HCT116 (cell line): ENCODE data around the gene FHIT. TPM values are rescaled to one million over a fixed set of nuclear protein-coding genes. Genes with fewer than 3 reads are reported as not detected.

Experiments used
- ATAC-seq: fragments of 200-7000 bp; cut with Tn5 transposase; 2 replicates; pipeline ENCODE4 v1.9.1; 2020; ENCODE audit warnings: mild to moderate bottlenecking, moderate library complexity
- BruUV-seq: library from RNA; stranded (reverse); fragments of 400-500 nt; replicated peaks from 2 replicates; lab custom pipeline; 2021; lab: Mats Ljungman, UMichigan
- CTCF ChIA-PET: fragments of 300-600 bp; sonication (Branson Sonifier 250); formaldehyde crosslinking; loops from one replicate; lab custom pipeline; 2021; ENCODE audit warnings: antibody characterized with exemption; lab: Charles Lee
- POLR2A ChIA-PET: fragments of 300-600, 350-600 bp; sonication (Branson Sonifier 250); formaldehyde crosslinking; loops from one replicate; lab custom pipeline; 2021; ENCODE audit warnings: antibody characterized with exemption; lab: Charles Lee
- RAD21 ChIA-PET, 2 experiments: fragments of 300-600 bp; sonication (Branson Sonifier 250); formaldehyde crosslinking; loops; one replicate each; lab custom pipeline; 2023; ENCODE audit warnings: low total read pairs in 2 of 2; ENCODE audit not compliant: uncharacterized antibody in 2 of 2, unreplicated experiment in 2 of 2, low non-redundant PET in 1 of 2; lab: Charles Lee
- DNase-seq: peaks from one replicate; pipeline ENCODE4 v3.0.0-alpha.2; 2010; ENCODE audit warnings: low read depth, low spot score
- H2AFZ ChIP-seq: fragments of 200-600 bp; shearing (Covaris generic), sonication (generic); 2 replicates; pipeline ENCODE4 v1.6.1; 2017; ENCODE audit warnings: low read depth, mixed run types, mixed read lengths, antibody characterized with exemption, low read length; ENCODE audit not compliant: poor library complexity, severe bottlenecking
- H3K27ac ChIP-seq: 2 replicates; pipeline ENCODE4 v1.5.1; 2012; ENCODE audit warnings: low read depth, low read length
- H3K27me3 ChIP-seq: fragments of 200-600 bp; sonication (generic); 2 replicates; pipeline ENCODE4 v1.6.1; 2016; ENCODE audit warnings: mixed run types, low read length, mixed read lengths; ENCODE audit not compliant: insufficient read depth
- H3K36me3 ChIP-seq, 2 experiments: fragments of 200-500 bp in 1 of 2; fragments of 200-600 bp in 1 of 2; sonication (Bioruptor generic) in 1 of 2; sonication (generic) in 1 of 2; 2 replicates each; pipeline versions ENCODE4 v1.5.1 to v1.6.1; 2014 to 2016; ENCODE audit warnings: low read length in 2 of 2, inconsistent platforms in 1 of 2, mixed read lengths in 1 of 2, mixed run types in 1 of 2; ENCODE audit not compliant: insufficient read depth in 2 of 2, control insufficient read depth in 1 of 2
- H3K4me1 ChIP-seq, 2 experiments: fragments of 200-600 bp in 1 of 2; sonication (generic) in 1 of 2; 2 replicates each; pipeline versions ENCODE4 v1.5.1 to v1.6.1; 2012 to 2017; ENCODE audit warnings: low read length in 2 of 2, inconsistent platforms in 1 of 2, mild to moderate bottlenecking in 1 of 2, mixed read lengths in 1 of 2, mixed run types in 1 of 2, moderate library complexity in 1 of 2; ENCODE audit not compliant: insufficient read depth in 2 of 2, control insufficient read depth in 1 of 2
- H3K4me2 ChIP-seq: fragments of 200-600 bp; sonication (generic); 2 replicates; pipeline ENCODE4 v1.6.1; 2017; ENCODE audit warnings: mixed run types, low read length, mixed read lengths
- H3K4me3 ChIP-seq, 2 experiments: fragments of 200-600 bp in 1 of 2; sonication (generic) in 1 of 2; replicated peaks in 1 of 2; 2 replicates each; pipeline ENCODE4 v1.5.1; 2011 to 2016; ENCODE audit warnings: low read length in 2 of 2, control low read depth in 1 of 2, low read depth in 1 of 2, mild to moderate bottlenecking in 1 of 2, mixed read lengths in 1 of 2, mixed run types in 1 of 2
- H3K79me2 ChIP-seq: fragments of 200-600 bp; sonication (generic); 2 replicates; pipeline ENCODE4 v1.6.1; 2017; ENCODE audit warnings: mild to moderate bottlenecking, mixed run types, low read length, moderate library complexity, mixed read lengths; ENCODE audit not compliant: insufficient read depth
- H3K9ac ChIP-seq: fragments of 200-600 bp; sonication (generic); 2 replicates; pipeline ENCODE4 v1.6.1; 2016; ENCODE audit warnings: low read length, mixed read lengths
- H3K9me2 ChIP-seq: fragments of 200-600 bp; sonication (generic), shearing (Covaris generic); 2 replicates; pipeline ENCODE4 v1.6.1; 2017; ENCODE audit warnings: mixed run types, mild to moderate bottlenecking, moderate library complexity; ENCODE audit not compliant: insufficient read depth
- H3K9me3 ChIP-seq, 2 experiments: fragments of 200-500 bp in 1 of 2; fragments of 200-600 bp in 1 of 2; sonication (Bioruptor generic) in 1 of 2; sonication (generic) in 1 of 2; 2 replicates each; pipeline ENCODE4 v1.6.1; 2014 to 2017; ENCODE audit warnings: low read length in 2 of 2, mixed read lengths in 2 of 2, inconsistent platforms in 1 of 2, low read depth in 1 of 2, mild to moderate bottlenecking in 1 of 2, mixed run types in 1 of 2, moderate library complexity in 1 of 2; ENCODE audit not compliant: control insufficient read depth in 1 of 2, insufficient read depth in 1 of 2
- H4K20me1 ChIP-seq: fragments of 200-600 bp; sonication (generic), shearing (Covaris generic); 2 replicates; pipeline ENCODE4 v1.6.1; 2017; ENCODE audit warnings: mixed run types, mild to moderate bottlenecking, moderate library complexity; ENCODE audit not compliant: insufficient read depth
- CEBPB ChIP-seq: IDR thresholded peaks from 2 replicates; pipeline ENCODE4 v1.6.1; 2012; ENCODE audit warnings: low read depth
- ELF1 ChIP-seq: IDR thresholded peaks from 2 replicates; pipeline ENCODE4 v1.6.1; 2012; ENCODE audit warnings: low read depth, borderline replicate concordance
- EZH2phosphoT487 ChIP-seq: fragments of 200-600 bp; IDR thresholded peaks from 2 replicates; pipeline ENCODE4 v1.6.1; 2018; ENCODE audit warnings: antibody characterized with exemption, borderline replicate concordance
- FOSL1 ChIP-seq: IDR thresholded peaks from 2 replicates; pipeline ENCODE4 v1.6.1; 2012; ENCODE audit warnings: low read depth
- RAD21 ChIP-seq: IDR thresholded peaks from 2 replicates; pipeline ENCODE4 v1.6.1; 2012; ENCODE audit warnings: low read depth, mild to moderate bottlenecking
- REST ChIP-seq: IDR thresholded peaks from 2 replicates; pipeline ENCODE4 v1.6.1; 2012; ENCODE audit warnings: low read depth
- SP1 ChIP-seq: IDR thresholded peaks from 2 replicates; pipeline ENCODE4 v1.6.1; 2012; ENCODE audit warnings: low read depth
- SRF ChIP-seq: IDR thresholded peaks from 2 replicates; pipeline ENCODE4 v1.6.1; 2012; ENCODE audit warnings: low read depth
- YY1 ChIP-seq: IDR thresholded peaks from 2 replicates; pipeline ENCODE4 v1.6.1; 2011; ENCODE audit warnings: low read length, low read depth, moderate library complexity, mild to moderate bottlenecking; ENCODE audit not compliant: insufficient replicate concordance; ENCODE audit errors: extremely low read depth
- ZBTB33 ChIP-seq: IDR thresholded peaks from 2 replicates; pipeline ENCODE4 v1.6.1; 2011; ENCODE audit warnings: mild to moderate bottlenecking, low read length, moderate library complexity; ENCODE audit not compliant: insufficient replicate concordance; ENCODE audit errors: extremely low read depth
- ZFX ChIP-seq: fragments of 450-650 bp; IDR thresholded peaks from 2 replicates; pipeline ENCODE4 v1.6.1; 2017
- intact Hi-C: fragments of 100-400 bp; cut with micrococcal nuclease; formaldehyde crosslinking; loops from 2 replicates; pipeline ENCODE4 v1.10.0; 2022
- total RNA-seq: library from RNA; stranded (reverse); gene quantifications from one replicate; pipeline ENCODE4 v1.2.1, GENCODE V29; 2021; ENCODE audit not compliant: unreplicated experiment
- TF ChIP-seq, protein P1 (sequence below): IDR thresholded peaks from 2 replicates; pipeline ENCODE4 v1.6.1; 2012
- TF ChIP-seq, protein P2 (sequence below), 3 experiments: fragments of 200-600 bp in 1 of 3; sonication (generic) in 1 of 3; IDR thresholded peaks in 2 of 3; conservative IDR thresholded peaks in 1 of 3; 2 replicates each; pipeline ENCODE4 v1.5.1; 2012 to 2017; ENCODE audit warnings: low read depth in 2 of 3, low read length in 2 of 3, antibody characterized with exemption in 1 of 3, borderline replicate concordance in 1 of 3, control low read depth in 1 of 3, mild to moderate bottlenecking in 1 of 3, mixed read lengths in 1 of 3, mixed run types in 1 of 3, moderate library complexity in 1 of 3; ENCODE audit not compliant: insufficient read depth in 1 of 3

Gene FHIT
- total RNA-seq, 1 experiment from 2014 or later: 20.1 TPM

DNA sequence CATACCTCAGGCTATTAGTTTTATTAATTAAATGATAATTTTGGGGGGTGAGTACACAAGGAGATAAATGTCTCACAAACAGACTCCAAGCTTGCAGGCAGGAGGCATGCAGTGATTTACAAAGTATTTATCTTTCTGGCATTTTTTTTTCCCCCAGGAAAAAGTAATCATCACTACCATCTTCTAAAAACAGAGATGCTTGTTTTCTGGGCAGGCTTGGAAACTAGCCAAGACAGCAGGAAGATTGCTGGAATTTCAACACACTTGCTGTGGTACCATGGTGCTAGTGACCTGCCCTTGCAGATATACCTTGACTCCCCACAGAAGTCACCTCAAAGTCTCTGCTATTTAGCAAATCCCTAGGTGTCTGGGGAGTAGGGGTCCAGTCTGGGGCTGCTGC lies 1468.6 kb downstream of the FHIT start:
- Histone ChIP-seq H3K9me2 (no peaks in the 10 kb centered on the region), H3K4me2 (no peak overlapping the region), H3K27ac (no peak overlapping the region), H4K20me1 (no peaks in the 10 kb centered on the region), H2AFZ (no peak overlapping the region), H3K36me3 (no peaks in the 10 kb centered on the region), H3K4me3 (no peak overlapping the region), H3K9me3 (no peaks in the 10 kb centered on the region), H3K4me1 (no peaks in the 10 kb centered on the region), H3K9ac (no peak overlapping the region), H3K79me2 (no peaks in the 10 kb centered on the region), H3K27me3 (no peaks in the 10 kb centered on the region)
- RAD21 ChIA-PET: no interaction called here
- CTCF ChIA-PET: no interaction called here
- intact Hi-C loops: no loop called here
- BruUV-seq: no TSS peak
- POLR2A ChIA-PET: no interaction called here
- TF ChIP-seq YY1: no peak
- no peak for TF ChIP-seq ELF1
- TF ChIP-seq REST: no peak
- TF ChIP-seq, protein P1, sequence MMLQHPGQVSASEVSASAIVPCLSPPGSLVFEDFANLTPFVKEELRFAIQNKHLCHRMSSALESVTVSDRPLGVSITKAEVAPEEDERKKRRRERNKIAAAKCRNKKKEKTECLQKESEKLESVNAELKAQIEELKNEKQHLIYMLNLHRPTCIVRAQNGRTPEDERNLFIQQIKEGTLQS: no peak
- no peak for TF ChIP-seq FOSL1
- no peak for TF ChIP-seq CEBPB
- TF ChIP-seq RAD21: no peak
- no peak for TF ChIP-seq SRF
- TF ChIP-seq, protein P2, sequence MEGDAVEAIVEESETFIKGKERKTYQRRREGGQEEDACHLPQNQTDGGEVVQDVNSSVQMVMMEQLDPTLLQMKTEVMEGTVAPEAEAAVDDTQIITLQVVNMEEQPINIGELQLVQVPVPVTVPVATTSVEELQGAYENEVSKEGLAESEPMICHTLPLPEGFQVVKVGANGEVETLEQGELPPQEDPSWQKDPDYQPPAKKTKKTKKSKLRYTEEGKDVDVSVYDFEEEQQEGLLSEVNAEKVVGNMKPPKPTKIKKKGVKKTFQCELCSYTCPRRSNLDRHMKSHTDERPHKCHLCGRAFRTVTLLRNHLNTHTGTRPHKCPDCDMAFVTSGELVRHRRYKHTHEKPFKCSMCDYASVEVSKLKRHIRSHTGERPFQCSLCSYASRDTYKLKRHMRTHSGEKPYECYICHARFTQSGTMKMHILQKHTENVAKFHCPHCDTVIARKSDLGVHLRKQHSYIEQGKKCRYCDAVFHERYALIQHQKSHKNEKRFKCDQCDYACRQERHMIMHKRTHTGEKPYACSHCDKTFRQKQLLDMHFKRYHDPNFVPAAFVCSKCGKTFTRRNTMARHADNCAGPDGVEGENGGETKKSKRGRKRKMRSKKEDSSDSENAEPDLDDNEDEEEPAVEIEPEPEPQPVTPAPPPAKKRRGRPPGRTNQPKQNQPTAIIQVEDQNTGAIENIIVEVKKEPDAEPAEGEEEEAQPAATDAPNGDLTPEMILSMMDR (IDR thresholded peaks at IDR 0.05 in 2 of 3, conservative IDR thresholded peaks at IDR 0.05 in 1 of 3; ENCODE audit: borderline replicate concordance in 1 of 3, insufficient read depth in 1 of 3, low read depth in 2 of 3, low read length in 2 of 3): no peak
- no peak for TF ChIP-seq ZFX
- TF ChIP-seq ZBTB33: no peak
- no peak for TF ChIP-seq EZH2phosphoT487
- TF ChIP-seq SP1: no peak
- DNase-seq: no peak
- ATAC-seq: no peak
